Vagina (tissue), 2 donors: ENCODE data around the gene SAFB. TPM values are rescaled to one million over a fixed set of nuclear protein-coding genes. Genes with fewer than 3 reads are reported as not detected.

Experiments
- DNase-seq, 2 donors: peaks; one replicate each; pipeline ENCODE4 v3.0.0-alpha.2; 2017; ENCODE audit errors: extremely low spot score in 2 of 2
- H3K27ac ChIP-seq: fragments of 200-600 bp; sonication (generic); one replicate; pipeline ENCODE4 v1.5.1; 2019
- H3K27me3 ChIP-seq: fragments of 200-600 bp; sonication (generic); one replicate; pipeline ENCODE4 v1.5.1; 2019
- H3K36me3 ChIP-seq, 2 donors: fragments of 200-600 bp; sonication (generic); one replicate each; pipeline ENCODE4 v1.5.1; 2017 to 2019
- H3K4me1 ChIP-seq: fragments of 200-600 bp; sonication (generic); one replicate; pipeline ENCODE4 v1.5.1; 2019
- H3K4me3 ChIP-seq, 2 donors: fragments of 200-600 bp; sonication (generic); 1 replicate in 1 of 2; 2 replicates in 1 of 2; pipeline ENCODE4 v1.5.1; 2016 to 2019
- H3K9me3 ChIP-seq: fragments of 200-600 bp; sonication (generic); one replicate; pipeline ENCODE4 v1.5.1; 2019
- POLR2A ChIP-seq, 2 donors: fragments of 450-650 bp; IDR thresholded peaks; one replicate each; pipeline ENCODE4 v1.6.1; 2017; ENCODE audit warnings: antibody characterized with exemption in 2 of 2, mild to moderate bottlenecking in 2 of 2, moderate library complexity in 2 of 2
- POLR2AphosphoS5 ChIP-seq, 2 donors: sonication (generic); formaldehyde crosslinking; IDR thresholded peaks; one replicate each; pipeline ENCODE4 v1.9.0; 2017; ENCODE audit warnings: antibody characterized with exemption in 2 of 2, mild to moderate bottlenecking in 2 of 2, low read depth in 1 of 2; ENCODE audit not compliant: insufficient read depth in 1 of 2
- intact Hi-C: fragments of 100-400 bp; cut with DNase I; formaldehyde crosslinking; loops from one replicate; pipeline ENCODE4 v1.15.1; 2023
- total RNA-seq: library from RNA; depleted of rRNA; stranded (reverse); fragments of >200 nt; gene quantifications from one replicate; pipeline ENCODE4 v1.2.3, GENCODE V29; 2016
- TF ChIP-seq, protein P1 (sequence below), 3 experiments: fragments of 450-650 bp in 2 of 3; fragments of 200-600 bp in 1 of 3; sonication (generic) in 1 of 3; IDR thresholded peaks; one replicate each; pipeline ENCODE4 v1.5.1; 2017 to 2019; ENCODE audit warnings: antibody characterized with exemption in 3 of 3, mild to moderate bottlenecking in 2 of 3, moderate library complexity in 2 of 3

SAFB gene
- total RNA-seq, 1 donor from 2014 or later = 145 TPM

DNA sequence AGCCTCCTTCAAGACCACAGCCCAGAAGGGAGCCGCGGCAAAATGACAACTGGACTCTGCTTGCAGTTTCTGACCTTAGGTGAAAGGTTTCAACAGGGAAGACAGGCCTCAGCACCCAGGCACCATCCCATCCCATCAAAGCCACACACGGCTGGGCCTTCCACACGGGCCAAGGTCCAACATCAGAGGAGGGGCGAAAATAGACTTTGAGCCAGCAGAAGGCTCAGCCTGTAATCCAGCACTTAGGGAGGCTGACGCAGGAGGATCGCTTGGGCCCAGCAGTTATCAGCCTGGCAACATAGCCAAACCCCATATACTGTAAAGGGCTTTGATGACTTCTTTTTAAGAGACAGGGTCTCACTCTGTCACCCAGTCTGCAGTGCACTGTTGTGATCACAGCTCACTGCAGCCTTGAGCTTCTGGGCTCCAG is 28.3 kb upstream of the SAFB start:
- Histone ChIP-seq H3K36me3 (peaks cover 2 to 100% of the 10 kb centered on the region in 2 donors), H3K27me3 (no peaks in the 10 kb centered on the region), H3K4me3 (no peak overlapping the region), H3K9me3 (no peaks in the 10 kb centered on the region), H3K27ac (no peak overlapping the region), H3K4me1 (no peaks in the 10 kb centered on the region)
- DNase-seq = no peak
- intact Hi-C loops = no loop called here
- TF ChIP-seq POLR2A (IDR thresholded peaks at IDR 0.05) (no peak), POLR2AphosphoS5 (IDR thresholded peaks at IDR 0.05; ENCODE audit: insufficient read depth in 1 of 2, low read depth in 1 of 2) (no peak)
- TF ChIP-seq, protein P1, sequence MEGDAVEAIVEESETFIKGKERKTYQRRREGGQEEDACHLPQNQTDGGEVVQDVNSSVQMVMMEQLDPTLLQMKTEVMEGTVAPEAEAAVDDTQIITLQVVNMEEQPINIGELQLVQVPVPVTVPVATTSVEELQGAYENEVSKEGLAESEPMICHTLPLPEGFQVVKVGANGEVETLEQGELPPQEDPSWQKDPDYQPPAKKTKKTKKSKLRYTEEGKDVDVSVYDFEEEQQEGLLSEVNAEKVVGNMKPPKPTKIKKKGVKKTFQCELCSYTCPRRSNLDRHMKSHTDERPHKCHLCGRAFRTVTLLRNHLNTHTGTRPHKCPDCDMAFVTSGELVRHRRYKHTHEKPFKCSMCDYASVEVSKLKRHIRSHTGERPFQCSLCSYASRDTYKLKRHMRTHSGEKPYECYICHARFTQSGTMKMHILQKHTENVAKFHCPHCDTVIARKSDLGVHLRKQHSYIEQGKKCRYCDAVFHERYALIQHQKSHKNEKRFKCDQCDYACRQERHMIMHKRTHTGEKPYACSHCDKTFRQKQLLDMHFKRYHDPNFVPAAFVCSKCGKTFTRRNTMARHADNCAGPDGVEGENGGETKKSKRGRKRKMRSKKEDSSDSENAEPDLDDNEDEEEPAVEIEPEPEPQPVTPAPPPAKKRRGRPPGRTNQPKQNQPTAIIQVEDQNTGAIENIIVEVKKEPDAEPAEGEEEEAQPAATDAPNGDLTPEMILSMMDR (IDR thresholded peaks at IDR 0.05) = no peak

- Histone ChIP-seq H3K27ac (no peak overlapping the region), H3K9me3 (no peaks in the 10 kb centered on the region), H3K4me3 (no peak overlapping the region), H3K36me3 (peaks cover 2 to 100% of the 10 kb centered on the region in 2 donors), H3K4me1 (no peaks in the 10 kb centered on the region), H3K27me3 (no peaks in the 10 kb centered on the region)
- intact Hi-C loops = no loop called here
- TF ChIP-seq, protein P1 (IDR thresholded peaks at IDR 0.05) = no peak
- no peak for TF ChIP-seq POLR2AphosphoS5 (IDR thresholded peaks at IDR 0.05; ENCODE audit: insufficient read depth in 1 of 2, low read depth in 1 of 2)
- no peak for TF ChIP-seq POLR2A (IDR thresholded peaks at IDR 0.05)
- no peak for DNase-seq
Measured at GRCh38 chr19:5595129-5595528, 27.8 kb upstream of the SAFB start.

GRCh38 chr19:5595745-5596144 is 27.1 kb upstream of the SAFB start:
- Histone ChIP-seq H3K27me3 (no peaks in the 10 kb centered on the region), H3K36me3 (peaks cover 2 to 100% of the 10 kb centered on the region in 2 donors), H3K4me1 (no peaks in the 10 kb centered on the region), H3K27ac (no peak overlapping the region), H3K9me3 (no peaks in the 10 kb centered on the region), H3K4me3 (no peak overlapping the region)
- DNase-seq = no peak
- intact Hi-C loops = no loop called here
- TF ChIP-seq, protein P1 (IDR thresholded peaks at IDR 0.05) = no peak
- TF ChIP-seq POLR2A (IDR thresholded peaks at IDR 0.05) (no peak), POLR2AphosphoS5 (IDR thresholded peaks at IDR 0.05; ENCODE audit: insufficient read depth in 1 of 2, low read depth in 1 of 2) (no peak)

DNA sequence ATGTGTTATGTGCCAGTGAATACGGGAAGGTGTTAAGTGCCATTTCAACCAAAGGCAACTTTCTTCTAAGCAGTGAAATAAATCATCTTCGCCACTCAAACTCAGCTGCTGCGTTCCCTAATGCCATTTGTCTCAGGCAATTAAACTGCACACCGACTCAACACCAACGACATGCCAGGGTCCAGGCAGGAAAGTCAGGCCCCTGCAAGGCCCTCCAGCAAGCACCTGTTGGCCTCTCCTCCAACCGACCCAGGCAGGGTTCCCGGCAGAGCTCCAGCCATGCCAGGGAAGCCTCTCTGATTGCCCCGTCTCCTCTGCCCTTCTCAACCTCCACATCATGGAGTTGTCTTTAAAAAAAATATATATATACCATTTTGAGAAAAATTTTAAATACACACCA is 22.1 kb upstream of the SAFB start:
- H3K4me3 ChIP-seq = no peak overlapping the region
- no peaks in the 10 kb centered on the region for H3K4me1 ChIP-seq
- H3K27me3 ChIP-seq = no peaks in the 10 kb centered on the region
- DNase-seq = no peak
- H3K36me3 ChIP-seq = peaks cover 0 to 94% of the 10 kb centered on the region in 2 donors
- intact Hi-C loops = no loop called here
- no peak overlapping the region for H3K27ac ChIP-seq
- TF ChIP-seq POLR2AphosphoS5 (IDR thresholded peaks at IDR 0.05; ENCODE audit: insufficient read depth in 1 of 2, low read depth in 1 of 2) = no peak
- TF ChIP-seq, protein P1 (IDR thresholded peaks at IDR 0.05) = no peak
- no peak for TF ChIP-seq POLR2A (IDR thresholded peaks at IDR 0.05)
- no peaks in the 10 kb centered on the region for H3K9me3 ChIP-seq

- Histone ChIP-seq H3K4me3 (no peak overlapping the region), H3K4me1 (no peaks in the 10 kb centered on the region), H3K36me3 (peaks cover 0 to 86% of the 10 kb centered on the region in 2 donors), H3K27me3 (no peaks in the 10 kb centered on the region), H3K9me3 (no peaks in the 10 kb centered on the region), H3K27ac (no peak overlapping the region)
- TF ChIP-seq POLR2AphosphoS5 (IDR thresholded peaks at IDR 0.05; ENCODE audit: insufficient read depth in 1 of 2, low read depth in 1 of 2) = no peak
- TF ChIP-seq, protein P1 (IDR thresholded peaks at IDR 0.05) = no peak
- no peak for TF ChIP-seq POLR2A (IDR thresholded peaks at IDR 0.05)
- no peak for DNase-seq
- intact Hi-C loops = no loop called here
Measured at GRCh38 chr19:5603626-5604025, 19.3 kb upstream of the SAFB start.
